ENCODE results near the gene ODAD3. TPM values are rescaled to one million over a fixed set of nuclear protein-coding genes. Genes with fewer than 3 reads are reported as not detected.
"Not testable (repeated sequence)": the region's sequence is repeated elsewhere in the genome, so short reads cannot be mapped to it uniquely, and the experiment has no call there.

The ODAD3 gene
- total RNA-seq, 1 donor from 2014 or later: 0.29 TPM

DNA sequence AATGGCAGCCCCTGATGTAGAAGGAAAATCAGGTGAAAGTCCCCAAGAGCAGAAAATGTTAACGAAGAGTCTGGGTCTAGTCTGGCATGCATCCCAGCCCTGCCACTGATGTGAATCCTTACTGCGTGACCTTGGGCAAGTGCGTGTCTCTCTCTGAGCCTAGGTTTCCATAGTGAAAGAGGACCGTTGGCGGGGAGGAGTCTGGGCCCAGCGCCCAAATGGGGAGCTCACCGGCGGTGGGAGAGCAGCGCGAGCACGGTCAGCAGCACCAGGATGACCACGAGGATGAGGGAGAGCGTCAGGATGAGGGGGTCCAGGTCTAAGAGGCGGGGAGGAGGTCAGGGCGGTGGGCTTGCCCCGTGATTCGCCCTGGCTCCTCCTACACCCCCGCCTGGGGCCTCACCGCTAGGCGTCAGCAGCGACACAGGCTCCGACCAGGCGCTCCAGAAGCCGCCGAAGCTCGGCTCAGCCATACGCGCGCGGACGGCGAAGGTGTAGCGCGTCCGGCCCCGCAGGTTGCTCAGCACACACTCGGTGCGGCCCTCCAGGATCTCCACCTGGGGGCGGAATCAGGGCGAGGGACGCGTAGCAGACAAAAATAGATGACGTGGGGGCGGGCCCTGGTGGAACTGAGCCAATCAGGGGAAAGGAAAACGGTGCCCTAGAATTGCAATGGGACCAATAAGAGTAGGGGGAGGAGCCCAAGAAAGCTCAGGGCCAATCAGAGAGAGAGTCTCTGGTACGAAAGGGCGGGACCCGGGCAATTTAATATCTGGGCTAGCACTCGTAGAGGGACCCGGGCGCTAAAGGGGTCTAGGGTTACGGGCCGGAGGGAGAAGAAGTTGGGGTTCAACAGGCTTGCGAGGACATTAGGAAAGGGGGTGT, 54.0 kb downstream of the ODAD3 start:
- peak overlapping the region; percentile 49 for H3K4me3 ChIP-seq (ENCODE audit: low read depth, low read length)
- no peaks in the 10 kb centered on the region for H3K36me3 ChIP-seq (ENCODE audit: control insufficient read depth, insufficient read depth, low read length)
- peak; percentile 81 for DNase-seq (ENCODE audit: low read depth)
- H3K27me3 ChIP-seq (ENCODE audit: control insufficient read depth, insufficient read depth, low read length): peaks cover 12% of the 10 kb centered on the region
- TF ChIP-seq, protein P1, sequence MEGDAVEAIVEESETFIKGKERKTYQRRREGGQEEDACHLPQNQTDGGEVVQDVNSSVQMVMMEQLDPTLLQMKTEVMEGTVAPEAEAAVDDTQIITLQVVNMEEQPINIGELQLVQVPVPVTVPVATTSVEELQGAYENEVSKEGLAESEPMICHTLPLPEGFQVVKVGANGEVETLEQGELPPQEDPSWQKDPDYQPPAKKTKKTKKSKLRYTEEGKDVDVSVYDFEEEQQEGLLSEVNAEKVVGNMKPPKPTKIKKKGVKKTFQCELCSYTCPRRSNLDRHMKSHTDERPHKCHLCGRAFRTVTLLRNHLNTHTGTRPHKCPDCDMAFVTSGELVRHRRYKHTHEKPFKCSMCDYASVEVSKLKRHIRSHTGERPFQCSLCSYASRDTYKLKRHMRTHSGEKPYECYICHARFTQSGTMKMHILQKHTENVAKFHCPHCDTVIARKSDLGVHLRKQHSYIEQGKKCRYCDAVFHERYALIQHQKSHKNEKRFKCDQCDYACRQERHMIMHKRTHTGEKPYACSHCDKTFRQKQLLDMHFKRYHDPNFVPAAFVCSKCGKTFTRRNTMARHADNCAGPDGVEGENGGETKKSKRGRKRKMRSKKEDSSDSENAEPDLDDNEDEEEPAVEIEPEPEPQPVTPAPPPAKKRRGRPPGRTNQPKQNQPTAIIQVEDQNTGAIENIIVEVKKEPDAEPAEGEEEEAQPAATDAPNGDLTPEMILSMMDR (IDR thresholded peaks at IDR 0.05; ENCODE audit: insufficient read depth, low read length, poor library complexity, severe bottlenecking): peak; percentile 67

DNA sequence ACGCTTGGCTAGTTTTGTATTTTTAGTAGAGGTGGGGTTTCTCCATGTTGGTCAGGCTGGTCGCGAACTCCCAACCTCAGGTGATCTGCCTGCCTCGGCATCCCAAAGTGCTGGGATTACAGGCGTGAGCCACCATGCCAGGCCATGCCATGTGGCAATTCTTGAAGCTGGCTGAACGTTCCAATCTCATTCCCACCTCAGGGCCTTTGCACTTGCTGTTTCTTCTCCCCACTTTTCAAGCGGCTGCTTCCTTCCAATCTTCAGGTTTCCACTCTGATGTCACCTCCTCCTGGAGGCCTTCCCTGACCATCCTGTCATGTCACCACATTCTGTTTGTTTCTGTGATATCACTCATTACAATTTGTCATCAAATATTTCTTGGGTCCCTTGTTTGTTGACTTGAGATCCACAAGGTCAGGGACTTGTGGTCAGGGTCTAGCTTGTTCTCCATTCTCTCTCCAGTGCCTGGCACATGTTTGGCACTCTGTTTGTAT, 55.0 kb downstream of the ODAD3 start:
- Histone ChIP-seq H3K27me3 (ENCODE audit: control insufficient read depth, insufficient read depth, low read length) (peaks cover 12% of the 10 kb centered on the region), H3K4me3 (ENCODE audit: low read depth, low read length) (no peak overlapping the region), H3K36me3 (ENCODE audit: control insufficient read depth, insufficient read depth, low read length) (no peaks in the 10 kb centered on the region)
- no peak for DNase-seq (ENCODE audit: low read depth)
- TF ChIP-seq, protein P1 (IDR thresholded peaks at IDR 0.05; ENCODE audit: insufficient read depth, low read length, poor library complexity, severe bottlenecking): no peak

DNA sequence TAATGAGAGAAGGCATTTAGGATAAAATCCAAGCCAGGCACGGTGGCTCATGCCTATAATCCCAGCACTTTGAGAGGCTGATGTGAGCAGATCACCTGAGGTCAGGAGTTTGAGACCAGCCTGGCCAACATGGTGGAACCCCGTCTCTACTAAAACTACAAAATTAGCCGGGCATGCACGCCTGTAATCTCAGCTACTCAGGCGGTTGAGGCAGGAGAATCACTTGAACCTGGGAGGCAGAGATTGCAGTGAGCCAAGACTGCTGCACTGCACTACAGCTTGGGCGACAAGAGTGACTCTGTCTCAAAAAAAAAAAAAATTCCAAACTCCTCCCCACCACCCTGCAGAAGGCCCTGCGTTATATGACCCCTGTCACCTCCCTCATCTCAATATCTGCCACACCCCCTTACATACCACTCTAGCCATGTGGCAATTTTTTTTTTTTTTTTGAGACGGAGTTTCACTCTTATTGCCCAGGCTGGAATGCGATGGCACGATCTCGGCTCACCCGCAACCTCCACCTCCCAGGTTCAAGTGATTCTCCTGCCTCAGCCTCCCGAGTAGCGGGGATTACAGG, 55.6 kb downstream of the ODAD3 start:
- H3K36me3 ChIP-seq (ENCODE audit: control insufficient read depth, insufficient read depth, low read length); DNase-seq (ENCODE audit: low read depth); H3K4me3 ChIP-seq (ENCODE audit: low read depth, low read length): not testable (repeated sequence)
- H3K27me3 ChIP-seq (ENCODE audit: control insufficient read depth, insufficient read depth, low read length): peaks cover 12% of the 10 kb centered on the region

DNA sequence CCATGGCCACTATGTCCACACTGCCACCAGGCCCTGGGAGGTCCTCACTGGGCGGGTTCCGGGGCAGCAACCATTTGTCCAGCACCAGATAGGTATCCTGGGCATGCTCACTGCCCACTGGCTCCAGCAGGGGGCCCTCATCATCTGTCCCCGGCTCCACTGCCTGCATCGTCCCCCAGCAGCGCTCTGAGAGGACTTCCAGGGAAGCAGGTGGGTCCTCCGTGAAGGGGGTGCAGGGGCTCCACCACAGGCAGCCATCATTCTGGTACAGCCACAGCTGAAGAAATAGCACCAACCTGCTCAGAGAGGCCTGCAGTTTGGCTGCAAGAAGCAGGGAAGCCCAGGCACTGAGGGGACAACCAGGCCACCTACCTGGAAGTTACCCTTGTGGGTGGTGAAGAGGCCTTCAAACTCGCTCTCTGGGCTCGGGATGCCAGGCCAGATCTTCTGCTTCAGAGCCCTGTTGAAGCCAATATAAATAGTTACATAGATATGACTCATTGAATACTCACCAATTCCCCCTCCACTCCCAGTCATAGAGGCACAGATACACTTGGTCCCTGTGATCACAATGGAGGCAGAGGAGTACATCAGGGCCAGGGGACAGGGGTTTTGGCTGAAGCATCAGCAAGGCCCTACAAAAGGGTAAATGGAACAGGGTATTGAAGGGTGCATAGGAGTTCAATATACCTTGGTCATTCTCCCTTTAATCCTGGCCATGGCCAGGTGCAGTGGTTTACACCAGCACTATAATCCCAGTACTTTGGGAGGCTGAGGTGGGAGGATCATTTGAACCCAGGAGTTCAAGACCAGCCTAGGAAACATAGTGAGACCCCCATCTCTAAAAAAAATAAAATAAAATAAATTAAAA, 56.4 kb downstream of the ODAD3 start:
- no peak overlapping the region for H3K4me3 ChIP-seq (ENCODE audit: low read depth, low read length)
- H3K27me3 ChIP-seq (ENCODE audit: control insufficient read depth, insufficient read depth, low read length): peaks cover 12% of the 10 kb centered on the region
- no peaks in the 10 kb centered on the region for H3K36me3 ChIP-seq (ENCODE audit: control insufficient read depth, insufficient read depth, low read length)
- no peak for DNase-seq (ENCODE audit: low read depth)
- TF ChIP-seq, protein P1 (IDR thresholded peaks at IDR 0.05; ENCODE audit: insufficient read depth, low read length, poor library complexity, severe bottlenecking): peak; percentile 63

DNA sequence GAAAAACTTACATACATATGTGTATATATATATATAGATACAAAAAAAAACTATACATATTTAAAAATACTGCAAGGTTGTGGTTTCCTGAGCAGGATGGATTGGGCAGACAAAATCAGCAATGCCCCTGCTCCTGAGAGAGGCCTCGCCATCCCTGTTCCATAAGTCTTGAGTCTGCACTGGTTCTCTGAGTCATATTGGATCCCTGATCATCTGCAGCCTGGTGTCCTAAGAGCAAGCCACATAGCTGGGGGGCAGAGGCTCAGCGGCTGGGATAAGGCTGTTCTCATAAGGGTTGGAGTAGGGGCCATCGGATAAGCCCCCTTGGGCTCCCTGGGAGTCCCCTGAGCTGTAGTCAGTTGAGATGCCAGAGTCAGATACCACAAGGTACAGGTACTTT, 57.2 kb downstream of the ODAD3 start:
- no peak for DNase-seq (ENCODE audit: low read depth)
- H3K4me3 ChIP-seq (ENCODE audit: low read depth, low read length): no peak overlapping the region
- no peaks in the 10 kb centered on the region for H3K36me3 ChIP-seq (ENCODE audit: control insufficient read depth, insufficient read depth, low read length)
- TF ChIP-seq, protein P1 (IDR thresholded peaks at IDR 0.05; ENCODE audit: insufficient read depth, low read length, poor library complexity, severe bottlenecking): no peak
- H3K27me3 ChIP-seq (ENCODE audit: control insufficient read depth, insufficient read depth, low read length): peaks cover 7% of the 10 kb centered on the region

DNA sequence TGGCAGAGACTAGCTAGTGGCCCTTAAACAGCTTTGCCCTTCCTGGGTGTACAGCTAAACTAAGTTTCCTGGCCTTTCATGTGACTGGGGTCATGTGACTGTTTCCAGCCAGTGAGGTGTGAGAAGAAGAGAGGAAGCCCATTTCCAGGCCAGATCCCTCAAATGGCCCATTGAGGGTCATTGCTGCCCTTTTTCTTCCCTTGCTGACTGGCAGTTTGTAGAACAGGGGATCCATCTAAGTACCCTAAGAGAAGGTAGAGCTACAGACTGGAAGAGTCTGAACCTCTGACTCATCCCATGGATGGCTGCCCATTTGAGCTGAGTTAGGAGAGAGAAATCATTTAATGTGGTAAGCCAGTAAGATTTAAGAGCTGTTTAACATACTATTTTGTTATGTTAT, 57.7 kb downstream of the ODAD3 start:
- TF ChIP-seq, protein P1 (IDR thresholded peaks at IDR 0.05; ENCODE audit: insufficient read depth, low read length, poor library complexity, severe bottlenecking): no peak
- Histone ChIP-seq H3K36me3 (ENCODE audit: control insufficient read depth, insufficient read depth, low read length) (no peaks in the 10 kb centered on the region), H3K27me3 (ENCODE audit: control insufficient read depth, insufficient read depth, low read length) (peaks cover 5% of the 10 kb centered on the region), H3K4me3 (ENCODE audit: low read depth, low read length) (no peak overlapping the region)
- DNase-seq (ENCODE audit: low read depth): peak; percentile 69

Measured in kidney epithelial cell (primary cell).